SK-N-SH (cell line): ENCODE results near the gene C20orf144.

ENCODE experiments used
- MXI1 ChIP-seq: IDR thresholded peaks from 2 replicates; pipeline ENCODE4 v1.6.1; 2012; ENCODE audit warnings: mild to moderate bottlenecking, low read depth, low read length, improper control_type of control experiment
- TAF1 ChIP-seq: IDR thresholded peaks from 2 replicates; pipeline ENCODE4 v1.6.1; 2012; ENCODE audit warnings: low read depth, mild to moderate bottlenecking, low read length, moderate library complexity, borderline replicate concordance
- TF ChIP-seq, protein P1 (sequence below): fragments of 200-600 bp; sonication (generic); IDR thresholded peaks from 2 replicates; pipeline ENCODE4 v1.6.1; 2017; ENCODE audit warnings: antibody characterized with exemption, mild to moderate bottlenecking, moderate library complexity
- TF ChIP-seq, protein P2 (sequence below): fragments of 150-350 bp; IDR thresholded peaks from 2 replicates; pipeline ENCODE4 v1.6.1; 2017; ENCODE audit warnings: antibody characterized with exemption, low read length, low read depth, borderline replicate concordance
- TF ChIP-seq, protein P3 (sequence below): IDR thresholded peaks from 2 replicates; pipeline ENCODE4 v1.4.0; 2012; ENCODE audit warnings: low read depth

DNA sequence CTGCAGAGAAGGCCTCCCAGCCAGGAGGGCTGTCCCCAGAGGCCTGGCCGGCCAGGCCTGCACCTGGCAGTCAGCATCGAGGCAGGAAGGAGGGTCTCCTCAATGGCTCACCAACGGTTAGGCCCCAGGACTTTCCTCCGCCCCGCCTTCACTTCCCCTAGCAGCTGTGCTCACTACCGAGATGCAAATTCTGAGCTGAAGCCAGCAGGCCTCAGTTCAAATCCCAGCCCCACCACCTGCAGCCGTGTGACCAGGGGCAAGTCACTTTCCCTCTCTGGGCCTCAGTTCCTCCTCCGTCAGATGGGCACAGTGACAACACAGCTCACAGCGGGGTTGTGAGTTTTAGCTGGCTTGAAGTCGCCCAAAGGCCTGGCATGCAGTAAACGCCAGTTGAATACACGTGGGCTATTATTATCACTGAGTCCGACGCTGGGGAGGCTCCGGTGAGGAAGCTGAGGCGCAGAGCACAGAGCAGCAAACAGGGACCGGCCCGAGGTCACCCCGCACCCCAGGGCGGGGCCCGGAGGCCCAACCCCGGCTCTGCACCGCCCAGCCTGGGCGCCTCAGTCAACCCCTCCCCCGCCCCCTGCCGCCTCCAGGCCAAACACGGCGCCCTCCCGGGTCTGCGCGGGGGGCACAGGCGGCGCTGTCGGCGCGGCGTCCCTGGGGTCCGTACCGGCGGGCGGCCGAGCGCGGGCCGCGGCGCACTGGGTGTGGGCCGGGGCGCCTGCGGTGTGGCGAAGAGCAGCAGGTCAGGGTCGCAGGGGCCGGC is 23.4 kb downstream of the C20orf144 start:
- TF ChIP-seq, protein P1, sequence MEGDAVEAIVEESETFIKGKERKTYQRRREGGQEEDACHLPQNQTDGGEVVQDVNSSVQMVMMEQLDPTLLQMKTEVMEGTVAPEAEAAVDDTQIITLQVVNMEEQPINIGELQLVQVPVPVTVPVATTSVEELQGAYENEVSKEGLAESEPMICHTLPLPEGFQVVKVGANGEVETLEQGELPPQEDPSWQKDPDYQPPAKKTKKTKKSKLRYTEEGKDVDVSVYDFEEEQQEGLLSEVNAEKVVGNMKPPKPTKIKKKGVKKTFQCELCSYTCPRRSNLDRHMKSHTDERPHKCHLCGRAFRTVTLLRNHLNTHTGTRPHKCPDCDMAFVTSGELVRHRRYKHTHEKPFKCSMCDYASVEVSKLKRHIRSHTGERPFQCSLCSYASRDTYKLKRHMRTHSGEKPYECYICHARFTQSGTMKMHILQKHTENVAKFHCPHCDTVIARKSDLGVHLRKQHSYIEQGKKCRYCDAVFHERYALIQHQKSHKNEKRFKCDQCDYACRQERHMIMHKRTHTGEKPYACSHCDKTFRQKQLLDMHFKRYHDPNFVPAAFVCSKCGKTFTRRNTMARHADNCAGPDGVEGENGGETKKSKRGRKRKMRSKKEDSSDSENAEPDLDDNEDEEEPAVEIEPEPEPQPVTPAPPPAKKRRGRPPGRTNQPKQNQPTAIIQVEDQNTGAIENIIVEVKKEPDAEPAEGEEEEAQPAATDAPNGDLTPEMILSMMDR, result no peak
- TF ChIP-seq MXI1 (no peak), TAF1 (no peak)
- TF ChIP-seq, protein P2, sequence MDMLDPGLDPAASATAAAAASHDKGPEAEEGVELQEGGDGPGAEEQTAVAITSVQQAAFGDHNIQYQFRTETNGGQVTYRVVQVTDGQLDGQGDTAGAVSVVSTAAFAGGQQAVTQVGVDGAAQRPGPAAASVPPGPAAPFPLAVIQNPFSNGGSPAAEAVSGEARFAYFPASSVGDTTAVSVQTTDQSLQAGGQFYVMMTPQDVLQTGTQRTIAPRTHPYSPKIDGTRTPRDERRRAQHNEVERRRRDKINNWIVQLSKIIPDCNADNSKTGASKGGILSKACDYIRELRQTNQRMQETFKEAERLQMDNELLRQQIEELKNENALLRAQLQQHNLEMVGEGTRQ, result no peak
- TF ChIP-seq, protein P3, sequence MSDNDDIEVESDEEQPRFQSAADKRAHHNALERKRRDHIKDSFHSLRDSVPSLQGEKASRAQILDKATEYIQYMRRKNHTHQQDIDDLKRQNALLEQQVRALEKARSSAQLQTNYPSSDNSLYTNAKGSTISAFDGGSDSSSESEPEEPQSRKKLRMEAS, result 0 out of 2 replicates have a peak, but pooled peaks have one; percentile 30
